ENCODE data around the gene IL2RA.

DNA sequence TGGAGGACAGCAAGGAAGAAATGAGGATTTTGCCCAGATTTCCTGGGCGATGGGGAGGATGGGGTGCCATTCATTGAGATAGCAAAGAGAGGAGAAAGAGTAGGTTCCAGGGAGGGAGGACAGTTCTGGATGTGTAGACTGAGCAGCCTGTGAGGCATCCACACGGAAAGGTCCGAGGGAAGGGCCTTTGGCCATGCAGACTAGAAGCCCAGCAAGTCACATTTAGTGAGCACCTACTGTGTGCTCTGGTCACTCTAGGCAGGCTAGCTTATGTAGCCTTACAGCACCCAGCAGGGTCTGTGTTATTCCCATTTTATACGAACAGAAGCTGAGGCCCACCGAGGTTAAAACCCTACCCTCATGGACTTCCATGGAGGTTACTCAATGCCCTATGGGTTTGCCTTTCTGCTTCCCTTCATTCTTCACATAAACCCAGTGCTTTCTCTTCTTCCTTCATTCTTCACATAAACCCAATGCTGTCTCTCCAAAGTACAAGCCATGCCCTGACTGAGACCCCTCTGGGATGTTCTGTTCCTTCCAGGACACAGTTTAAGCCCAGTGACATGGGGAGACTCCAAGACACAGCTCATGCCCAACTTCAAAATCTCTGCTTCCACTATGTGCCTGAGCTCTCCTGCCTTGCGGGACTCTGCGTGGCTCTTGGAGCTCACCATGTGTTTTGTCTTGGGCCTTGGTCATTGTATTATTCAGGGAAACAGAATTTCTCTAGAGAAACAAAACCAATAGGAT lies 13.7 kb downstream of the IL2RA start:
- no peak for TF ChIP-seq POLR2A (IDR thresholded peaks at IDR 0.05)
- no peak for TF ChIP-seq EP300 (IDR thresholded peaks at IDR 0.05; ENCODE audit: low read depth)
